H1 (cell line): ENCODE data around the gene DIAPH1. TPM values are rescaled to one million over a fixed set of nuclear protein-coding genes. Genes with fewer than 3 reads are reported as not detected.

Source experiments
- CTCF ChIA-PET: fragments of 300-600 bp; sonication (Branson Sonifier 250); formaldehyde crosslinking; loops from one replicate; lab custom pipeline; 2021; ENCODE audit not compliant: partially characterized antibody; lab: Charles Lee
- POLR2A ChIA-PET: fragments of 300-600 bp; sonication (Branson Sonifier 250); formaldehyde crosslinking; loops from one replicate; lab custom pipeline; 2021; ENCODE audit warnings: inconsistent platforms; ENCODE audit not compliant: partially characterized antibody; lab: Charles Lee
- DNase-seq, 2 experiments: peaks; one replicate each; pipeline versions ENCODE4 v3.0.0 to v3.0.0-alpha.2; 2010 to 2022; ENCODE audit warnings: low spot score in 2 of 2, low read depth in 1 of 2, mixed read lengths in 1 of 2
- FAIRE-seq: peaks from 2 replicates; lab custom pipeline; 2011; peaks lifted over from hg19 to GRCh38; lab: Jason Lieb, UNC
- H2AFZ ChIP-seq: 2 replicates; pipeline ENCODE4 v1.8.1; 2012; ENCODE audit warnings: low read length, inconsistent platforms
- H2AK5ac ChIP-seq: 2 replicates; pipeline ENCODE4 v1.6.1; 2013; ENCODE audit warnings: low read depth, low read length
- H2BK120ac ChIP-seq: replicated peaks from 2 replicates; pipeline ENCODE3; 2013; ENCODE audit warnings: low read depth, low read length, inconsistent platforms
- H2BK12ac ChIP-seq: 2 replicates; pipeline ENCODE4 v1.6.1; 2013; ENCODE audit warnings: low read depth, low read length
- H2BK15ac ChIP-seq: 2 replicates; pipeline ENCODE4 v1.6.1; 2013; ENCODE audit warnings: low read length
- H2BK20ac ChIP-seq: 2 replicates; pipeline ENCODE4 v1.6.1; 2013; ENCODE audit warnings: low read length
- H2BK5ac ChIP-seq: 2 replicates; pipeline ENCODE4 v1.6.1; 2013; ENCODE audit warnings: low read depth, low read length
- H3K14ac ChIP-seq: 2 replicates; pipeline ENCODE4 v1.6.1; 2013; ENCODE audit warnings: inconsistent platforms; ENCODE audit not compliant: insufficient read length
- H3K18ac ChIP-seq: 2 replicates; pipeline ENCODE4 v1.6.1; 2013; ENCODE audit warnings: low read length; ENCODE audit errors: extremely low read depth
- H3K23ac ChIP-seq: 2 replicates; pipeline ENCODE4 v1.6.1; 2013; ENCODE audit warnings: inconsistent platforms; ENCODE audit not compliant: insufficient read length
- H3K23me2 ChIP-seq: 2 replicates; pipeline ENCODE4 v1.6.1; 2013; ENCODE audit warnings: low read depth, low read length
- H3K27ac ChIP-seq: 2 replicates; pipeline ENCODE4 v1.6.1; 2011; ENCODE audit warnings: low read depth, low read length, inconsistent platforms
- H3K27me3 ChIP-seq, 4 experiments: replicated peaks in 1 of 4; 1 replicate in 1 of 4; 2 replicates in 3 of 4; pipeline versions ENCODE4 v1.6.1 to v1.8.1; 2011 to 2013; ENCODE audit warnings: low read length in 3 of 4, mild to moderate bottlenecking in 3 of 4, inconsistent platforms in 2 of 4, mixed read lengths in 2 of 4, moderate library complexity in 1 of 4; ENCODE audit not compliant: control insufficient read depth in 3 of 4, insufficient read depth in 3 of 4; ENCODE audit errors: extremely low read depth in 1 of 4
- H3K36me3 ChIP-seq, 4 experiments: 2 replicates each; pipeline versions ENCODE4 v1.6.1 to v1.8.1; 2011 to 2013; ENCODE audit warnings: mild to moderate bottlenecking in 4 of 4, low read length in 3 of 4, moderate library complexity in 2 of 4, control low read depth in 1 of 4, inconsistent platforms in 1 of 4; ENCODE audit not compliant: insufficient read depth in 4 of 4, control insufficient read depth in 2 of 4
- H3K4ac ChIP-seq: replicated peaks from 2 replicates; pipeline ENCODE3; 2013; ENCODE audit warnings: low read length, low read depth, mixed read lengths, inconsistent platforms; ENCODE audit not compliant: insufficient read length
- H3K4me1 ChIP-seq, 4 experiments: replicated peaks in 1 of 4; 1 replicate in 1 of 4; 2 replicates in 3 of 4; pipeline versions ENCODE4 v1.6.1 to v1.8.1; 2011 to 2013; ENCODE audit warnings: low read length in 3 of 4, inconsistent platforms in 2 of 4, mixed read lengths in 1 of 4; ENCODE audit not compliant: insufficient read depth in 4 of 4, control insufficient read depth in 3 of 4
- H3K4me2 ChIP-seq, 2 experiments: 2 replicates each; pipeline versions ENCODE4 v1.6.1 to v1.8.1; 2011 to 2013; ENCODE audit warnings: low read depth in 2 of 2, low read length in 2 of 2, control low read depth in 1 of 2, inconsistent platforms in 1 of 2, mild to moderate bottlenecking in 1 of 2; ENCODE audit not compliant: insufficient read depth in 1 of 2
- H3K4me3 ChIP-seq, 4 experiments: fragments of 200-600, 300-600 bp in 1 of 4; sonication (generic), shearing (Covaris generic), sonication (Bioruptor Twin) in 1 of 4; 2 replicates each; pipeline versions ENCODE4 v1.5.1 to v1.8.1; 2011 to 2016; ENCODE audit warnings: low read length in 4 of 4, low read depth in 3 of 4, control low read depth in 2 of 4, inconsistent platforms in 2 of 4, mild to moderate bottlenecking in 2 of 4, mixed read lengths in 1 of 4, moderate library complexity in 1 of 4; ENCODE audit not compliant: insufficient read depth in 2 of 4; ENCODE audit errors: extremely low read depth in 1 of 4
- H3K56ac ChIP-seq: replicated peaks from 2 replicates; pipeline ENCODE3; 2013; ENCODE audit warnings: low read depth, mild to moderate bottlenecking, mixed read lengths, low read length, inconsistent platforms; ENCODE audit not compliant: insufficient read length
- H3K79me1 ChIP-seq: 2 replicates; pipeline ENCODE4 v1.6.1; 2013; ENCODE audit warnings: low read depth, low read length, control low read depth
- H3K79me2 ChIP-seq, 2 experiments: 2 replicates each; pipeline versions ENCODE4 v1.6.1 to v1.8.1; 2012 to 2013; ENCODE audit warnings: low read length in 2 of 2, mild to moderate bottlenecking in 2 of 2, inconsistent platforms in 1 of 2; ENCODE audit not compliant: insufficient read depth in 2 of 2, control insufficient read depth in 1 of 2
- H3K9ac ChIP-seq, 4 experiments: replicated peaks in 1 of 4; 1 replicate in 1 of 4; 2 replicates in 3 of 4; pipeline versions ENCODE4 v1.6.1 to v1.8.1; 2011 to 2013; ENCODE audit warnings: low read depth in 3 of 4, low read length in 3 of 4, control low read depth in 2 of 4, mild to moderate bottlenecking in 2 of 4, moderate library complexity in 2 of 4, inconsistent platforms in 1 of 4; ENCODE audit errors: extremely low read depth in 1 of 4
- H3K9me3 ChIP-seq, 2 experiments: 2 replicates each; pipeline versions ENCODE4 v1.6.1 to v1.8.1; 2012 to 2013; ENCODE audit warnings: mild to moderate bottlenecking in 2 of 2, moderate library complexity in 2 of 2, control low read depth in 1 of 2, inconsistent platforms in 1 of 2, low read depth in 1 of 2, low read length in 1 of 2, mixed read lengths in 1 of 2; ENCODE audit not compliant: insufficient read depth in 2 of 2
- H4K20me1 ChIP-seq, 2 experiments: replicated peaks in 1 of 2; 2 replicates each; pipeline versions ENCODE3 to v1.8.1; 2011 to 2013; ENCODE audit warnings: inconsistent platforms in 2 of 2, low read length in 2 of 2, mild to moderate bottlenecking in 1 of 2; ENCODE audit not compliant: insufficient read depth in 2 of 2, control insufficient read depth in 1 of 2
- H4K5ac ChIP-seq: 2 replicates; pipeline ENCODE4 v1.6.1; 2013; ENCODE audit warnings: low read length, low read depth, mixed read lengths, inconsistent platforms; ENCODE audit not compliant: insufficient read length
- H4K8ac ChIP-seq: 2 replicates; pipeline ENCODE4 v1.8.0; 2013; ENCODE audit warnings: mild to moderate bottlenecking, moderate library complexity, low read length, inconsistent platforms; ENCODE audit not compliant: insufficient read depth; ENCODE audit errors: extremely low read depth
- H4K91ac ChIP-seq: replicated peaks from 2 replicates; pipeline ENCODE3; 2013; ENCODE audit warnings: low read length, mixed read lengths, inconsistent platforms; ENCODE audit not compliant: insufficient read length
- ASH2L ChIP-seq: fragments of 200-600, 300-600 bp; sonication (generic); IDR thresholded peaks from one replicate; pipeline ENCODE4 v1.7.1; 2017; ENCODE audit warnings: low read length
- BACH1 ChIP-seq: IDR thresholded peaks from 2 replicates; pipeline ENCODE4 v1.6.1; 2012; ENCODE audit warnings: low read length, improper control_type of control experiment
- BRCA1 ChIP-seq: IDR thresholded peaks from 2 replicates; pipeline ENCODE4 v1.6.1; 2012; ENCODE audit warnings: low read depth, low read length, improper control_type of control experiment
- HDAC6 ChIP-seq: IDR thresholded peaks from one replicate; pipeline ENCODE4 v1.7.1; 2012; ENCODE audit warnings: low read depth, mild to moderate bottlenecking, inconsistent platforms, low read length, moderate library complexity
- JUN ChIP-seq: IDR thresholded peaks from 2 replicates; pipeline ENCODE4 v1.6.1; 2011; ENCODE audit warnings: low read depth, mild to moderate bottlenecking, improper control_type of control experiment, low read length
- NRF1 ChIP-seq: IDR thresholded peaks from 2 replicates; pipeline ENCODE4 v1.6.1; 2011; ENCODE audit warnings: mild to moderate bottlenecking, low read depth, low read length, improper control_type of control experiment
- POLR2A ChIP-seq, 2 experiments: IDR thresholded peaks; 1 replicate in 1 of 2; 2 replicates in 1 of 2; pipeline ENCODE4 v1.6.1; 2011; ENCODE audit warnings: low read depth in 2 of 2, low read length in 2 of 2, mild to moderate bottlenecking in 2 of 2; ENCODE audit errors: control extremely low read depth in 1 of 2
- RFX5 ChIP-seq: IDR thresholded peaks from 2 replicates; pipeline ENCODE4 v1.6.1; 2011; ENCODE audit warnings: low read depth, low read length, improper control_type of control experiment, borderline replicate concordance
- TBP ChIP-seq: IDR thresholded peaks from 2 replicates; pipeline ENCODE4 v1.6.1; 2011; ENCODE audit warnings: low read depth, low read length, improper control_type of control experiment
- WGBS, 2 experiments: shearing (Covaris generic) in 1 of 2; methylation state at CpG; one replicate each; pipeline versions ENCODE4 v1.1.6 to v1.1.7; 2013 to 2015; ENCODE audit warnings: low lambda C conversion rate in 2 of 2, mixed read lengths in 2 of 2, inconsistent platforms in 1 of 2, low coverage in 1 of 2, missing lambda C conversion rate in 1 of 2; ENCODE audit not compliant: insufficient replicate concordance in 2 of 2, insufficient coverage in 1 of 2, insufficient read length in 1 of 2; ENCODE audit errors: extremely low coverage in 1 of 2, missing lambda C conversion rate in 1 of 2; 5-methylcytosine and 5-hydroxymethylcytosine counted together
- polyA plus RNA-seq, 7 experiments: library from polyadenylated mRNA; depleted of rRNA in 3 of 7; stranded (reverse) in 5 of 7; unstranded in 2 of 7; fragments of >200 nt in 5 of 7; fragments of 200-250 nt in 2 of 7; gene quantifications; 1 replicate in 5 of 7; 2 replicates in 1 of 7; 4 replicates in 1 of 7; pipeline versions ENCODE4 v1.2.1 to v1.2.3, GENCODE V29; 2011 to 2013; ENCODE audit warnings: missing spikeins in 2 of 7, mixed read lengths in 2 of 7
- total RNA-seq: library from RNA; stranded (reverse); fragmentation: NEBNext Ultra II Directional; extraction: Animal tissue kit (Norgen Biotek cat#: 25700); gene quantifications from 2 replicates; pipeline ENCODE4 v1.2.1, GENCODE V29; 2021

The DIAPH1 gene
- total and polyA plus RNA-seq, 2 of the 8 experiments (the other 6 are each of a cell fraction or from before 2014, with no cell fraction given) = 61.2 to 114 TPM

GRCh38 chr5:141640698-141641097 is 21.9 kb upstream of the DIAPH1 start:
- H2BK12ac ChIP-seq = no peak overlapping the region
- ChIA-PET POLR2A (interaction anchor here (0.6 to 6.8 kb wide), 11 partner anchors 8 to 123 kb away, joined by 3 to 96 read pairs (median 3); partner anchors contain the start of genes DIAPH1 and FCHSD1), CTCF (interaction anchor here (0.6 to 2.9 kb wide), 8 partner anchors 14 to 62 kb away, joined by 3 to 17 read pairs (median 4); no protein-coding TSS in a partner anchor)
- H3K14ac ChIP-seq = no peak overlapping the region
- H3K9ac ChIP-seq = no peak overlapping the region
- H3K23ac ChIP-seq = no peak overlapping the region
- no peak for TF ChIP-seq ASH2L
- no peak for TF ChIP-seq BACH1
- no peak for TF ChIP-seq JUN
- no peak for TF ChIP-seq NRF1
- no peak for TF ChIP-seq RFX5
- no peak for TF ChIP-seq POLR2A (IDR thresholded peaks at IDR 0.05; ENCODE audit: control extremely low read depth in 1 of 2, low read depth in 2 of 2, low read length in 2 of 2)
- no peak for TF ChIP-seq HDAC6
- TF ChIP-seq BRCA1 = no peak
- no peak for TF ChIP-seq TBP
- H3K4ac ChIP-seq = no peak overlapping the region
- peaks cover 14% of the 10 kb centered on the region for H3K23me2 ChIP-seq
- WGBS, 2 experiments = 88% methylated on average over 9 of the region's 9 CpGs; no CpG with 5 or more reads in 1 of the 2 experiments
- peaks cover 4% of the 10 kb centered on the region for H3K79me1 ChIP-seq
- peaks cover 3 to 14% of the 10 kb centered on the region in 2 experiments for H4K20me1 ChIP-seq
- H3K4me2 ChIP-seq = no peak overlapping the region
- H3K56ac ChIP-seq = no peak overlapping the region
- DNase-seq (no peak), FAIRE-seq (no peak)
- H3K4me1 ChIP-seq = peaks cover 0 to 4% (median 3%) of the 10 kb centered on the region in 4 experiments; a peak in 5 of 7 replicates
- H4K91ac ChIP-seq = no peak overlapping the region
- no peak overlapping the region for H4K5ac ChIP-seq
- peaks cover 0 to 4% (median 0%) of the 10 kb centered on the region in 4 experiments; a peak in 1 of 7 replicates for H3K27me3 ChIP-seq
- H2BK120ac ChIP-seq = no peak overlapping the region
- H3K18ac ChIP-seq = no peak overlapping the region
- H3K4me3 ChIP-seq = no peak overlapping the region
- H4K8ac ChIP-seq = no peak overlapping the region
- no peak overlapping the region for H3K27ac ChIP-seq
- no peak overlapping the region for H2BK5ac ChIP-seq
- H2BK20ac ChIP-seq = no peak overlapping the region
- H3K9me3 ChIP-seq = no peaks in the 10 kb centered on the region
- peaks cover 0 to 25% (median 2%) of the 10 kb centered on the region in 4 experiments; a peak in 3 of 8 replicates for H3K36me3 ChIP-seq
- H2AK5ac ChIP-seq = no peak overlapping the region
- no peak overlapping the region for H2BK15ac ChIP-seq
- no peak overlapping the region for H2AFZ ChIP-seq
- peaks cover 3 to 8% of the 10 kb centered on the region in 2 experiments; a peak in 3 of 4 replicates for H3K79me2 ChIP-seq
